Germinal center (tissue), 1 donor: ENCODE data around the gene TESK2.
"Not testable (repeated sequence)": the region's sequence is repeated elsewhere in the genome, so short reads cannot be mapped to it uniquely, and the experiment has no call there.

ENCODE experiments used
- DNase-seq: peaks from one replicate; pipeline ENCODE4 v3.0.0; 2012; ENCODE audit warnings: mixed read lengths, low spot score

Gene TESK2

DNA sequence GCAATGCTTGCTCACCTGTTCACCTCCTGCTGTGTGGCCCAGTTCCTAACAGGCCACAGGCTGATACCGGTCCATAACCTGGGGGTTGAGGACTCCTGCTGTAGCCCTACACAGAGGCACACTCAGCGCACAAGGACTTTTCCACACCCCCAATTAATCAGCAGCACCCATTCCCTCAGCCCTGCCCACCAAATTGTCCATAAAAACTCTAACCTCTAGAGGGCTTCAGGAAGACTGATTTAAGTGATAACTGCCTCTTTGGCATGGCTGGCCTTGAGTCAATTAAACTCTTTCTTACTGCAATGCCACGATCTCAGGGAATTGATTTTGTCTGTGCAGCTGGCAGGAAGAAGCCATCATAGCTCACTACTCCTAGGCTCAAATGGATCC, 79.5 kb downstream of the TESK2 start:
- no peak for DNase-seq

- DNase-seq: no peak
Observed at GRCh38 chr1:45410850-45411509, 80.0 kb downstream of the TESK2 start.

- no peak for DNase-seq
Observed at GRCh38 chr1:45409276-45409675, 81.7 kb downstream of the TESK2 start.

DNA sequence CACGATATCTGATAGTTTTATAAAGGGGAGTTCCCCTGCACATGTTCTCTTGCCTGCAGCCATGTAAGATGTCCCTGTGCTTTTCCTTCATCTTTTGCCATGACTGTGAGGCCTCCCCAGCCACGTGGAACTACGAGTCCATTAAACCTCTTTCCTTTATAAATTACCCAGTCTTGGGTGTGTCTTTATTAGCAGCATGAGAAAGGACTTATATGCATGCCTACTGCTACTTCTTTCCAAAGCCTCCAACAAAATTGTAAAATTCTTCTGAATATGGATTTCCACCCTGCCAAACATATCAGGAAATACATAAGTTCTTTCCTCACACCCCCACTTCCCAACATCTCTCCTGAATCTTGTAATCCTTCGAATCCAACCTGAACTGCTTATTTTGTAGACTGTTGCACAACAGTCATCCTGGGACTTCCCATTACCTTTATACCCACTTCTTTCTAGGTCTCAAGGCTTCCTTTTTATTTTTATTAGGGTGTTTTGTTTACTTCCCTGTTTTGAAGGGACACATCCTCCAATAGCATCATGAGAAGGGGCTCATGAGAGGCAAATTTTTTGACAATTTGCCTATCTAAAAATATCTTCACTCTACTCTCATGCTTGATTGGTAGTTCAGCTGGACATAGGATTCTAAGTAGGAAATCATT, 83.2 kb downstream of the TESK2 start:
- DNase-seq: no peak

DNA sequence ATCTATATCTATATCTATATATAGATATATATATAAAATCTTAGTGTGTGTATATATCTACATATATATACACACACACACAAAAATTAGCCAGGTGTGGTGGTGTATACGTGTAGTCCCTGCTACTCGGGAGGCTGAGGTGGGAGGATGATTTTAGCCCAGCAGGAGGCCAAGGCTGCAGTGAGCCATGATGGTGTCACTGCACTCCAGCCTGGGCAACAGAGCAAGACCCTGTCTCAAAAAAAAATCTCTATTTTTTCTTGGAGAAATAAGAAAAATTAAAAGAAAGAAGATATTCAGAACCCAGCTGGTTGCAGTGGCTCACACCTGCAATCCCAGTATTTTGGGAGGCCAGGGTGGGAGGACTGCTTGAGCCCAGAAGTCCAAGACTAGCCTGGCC, 85.3 kb downstream of the TESK2 start:
- no peak for DNase-seq

DNA sequence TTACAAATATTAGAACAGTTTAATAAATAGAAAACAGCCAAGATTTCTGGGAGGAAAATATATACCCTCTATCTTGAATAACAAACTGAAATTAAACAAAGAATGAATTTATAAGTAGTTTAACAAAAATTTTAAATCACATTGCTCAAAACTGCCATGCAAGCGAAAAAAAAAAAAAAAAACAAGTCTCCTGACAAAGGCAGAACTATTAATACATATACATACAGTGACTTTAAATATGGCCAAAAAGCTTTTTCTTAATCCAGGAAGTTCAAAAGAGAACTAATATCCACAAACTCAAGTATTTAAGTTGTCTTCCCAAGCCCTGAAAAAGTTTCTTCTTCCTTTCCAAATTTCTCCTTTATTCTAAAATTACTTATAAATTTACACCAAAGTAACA, 87.2 kb downstream of the TESK2 start:
- no peak for DNase-seq

DNA sequence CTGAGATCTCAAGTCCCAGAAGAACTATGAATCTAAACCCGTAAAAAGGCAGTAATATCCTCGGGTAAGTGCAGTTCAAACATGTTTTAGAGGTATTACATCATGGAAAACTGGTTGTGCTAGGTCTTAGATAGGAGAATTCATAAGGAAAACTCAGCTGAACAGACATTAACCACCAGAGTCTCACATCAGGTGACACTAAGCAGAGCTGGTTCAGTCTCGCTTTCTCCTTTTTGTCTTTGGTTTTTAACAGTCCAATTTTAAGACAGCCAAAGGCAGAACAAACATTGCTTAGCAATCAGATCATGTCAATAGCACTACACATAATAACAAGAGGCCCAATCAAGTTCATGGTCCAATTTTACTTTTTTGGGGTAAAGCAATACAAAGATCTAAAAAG, 87.7 kb downstream of the TESK2 start:
- no peak for DNase-seq

- no peak for DNase-seq
Observed at GRCh38 chr1:45401524-45401923, 89.4 kb downstream of the TESK2 start.

DNA sequence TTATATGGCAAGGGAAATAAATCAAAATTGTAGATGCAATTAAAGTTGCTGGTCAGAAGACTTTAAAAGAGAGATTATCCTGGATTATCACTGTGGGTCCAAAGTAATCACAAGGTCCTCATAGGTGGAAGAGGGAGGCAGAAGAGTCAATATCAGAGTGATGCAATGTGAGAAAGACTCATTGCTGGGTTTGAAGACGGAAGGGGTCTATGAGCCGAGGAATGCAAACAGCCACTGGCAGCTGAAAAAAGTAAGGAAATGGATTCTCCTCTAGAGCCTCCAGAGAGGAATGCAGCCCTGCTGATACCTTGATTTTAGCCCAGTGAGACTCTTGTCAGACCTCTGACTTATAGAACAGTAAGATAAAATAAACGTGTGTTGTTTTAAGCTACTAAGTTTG, 90.9 kb downstream of the TESK2 start:
- no peak for DNase-seq

GRCh38 chr1:45397285-45397684, 93.7 kb downstream of the TESK2 start:
- no peak for DNase-seq

- DNase-seq: no peak
Observed at GRCh38 chr1:45395582-45395981, 95.4 kb downstream of the TESK2 start.

DNA sequence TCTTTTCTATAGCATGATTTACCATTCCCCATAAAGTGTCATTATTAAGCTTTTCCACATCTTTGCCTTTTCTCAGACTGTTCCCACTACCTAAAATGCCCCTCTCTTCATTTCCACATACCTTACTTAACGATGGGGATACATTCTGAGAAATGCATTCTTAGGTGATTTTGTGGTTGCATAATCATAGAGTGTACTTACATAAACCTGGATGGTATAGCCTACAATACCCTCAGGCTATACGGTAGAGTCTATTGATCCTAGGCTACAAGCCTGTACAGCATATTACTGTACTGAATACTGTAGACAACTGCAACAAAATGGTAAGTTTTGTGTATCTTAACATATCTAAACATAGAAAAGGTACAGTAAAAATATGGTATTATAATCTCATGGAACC, 95.9 kb downstream of the TESK2 start:
- no peak for DNase-seq

DNA sequence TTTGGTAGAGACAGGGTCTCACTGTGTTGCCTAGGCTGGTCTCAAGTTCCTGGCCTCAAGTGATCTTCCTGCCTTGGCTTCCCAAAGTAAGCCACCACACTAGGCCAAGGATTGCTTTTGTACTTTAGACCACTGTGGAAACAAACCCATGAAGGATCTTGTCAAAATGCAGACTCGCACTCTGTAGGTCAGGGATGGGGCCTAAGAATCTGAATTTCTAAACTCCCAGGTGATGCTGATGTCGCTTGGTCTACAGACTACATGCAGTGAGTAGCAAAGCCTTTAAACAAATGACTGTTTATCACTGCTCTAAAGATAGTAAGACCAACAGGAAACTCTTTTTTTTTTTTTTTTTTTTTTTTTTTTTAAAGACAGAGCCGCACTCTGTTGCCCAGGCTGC, 96.6 kb downstream of the TESK2 start:
- peak; percentile 38 for DNase-seq

DNA sequence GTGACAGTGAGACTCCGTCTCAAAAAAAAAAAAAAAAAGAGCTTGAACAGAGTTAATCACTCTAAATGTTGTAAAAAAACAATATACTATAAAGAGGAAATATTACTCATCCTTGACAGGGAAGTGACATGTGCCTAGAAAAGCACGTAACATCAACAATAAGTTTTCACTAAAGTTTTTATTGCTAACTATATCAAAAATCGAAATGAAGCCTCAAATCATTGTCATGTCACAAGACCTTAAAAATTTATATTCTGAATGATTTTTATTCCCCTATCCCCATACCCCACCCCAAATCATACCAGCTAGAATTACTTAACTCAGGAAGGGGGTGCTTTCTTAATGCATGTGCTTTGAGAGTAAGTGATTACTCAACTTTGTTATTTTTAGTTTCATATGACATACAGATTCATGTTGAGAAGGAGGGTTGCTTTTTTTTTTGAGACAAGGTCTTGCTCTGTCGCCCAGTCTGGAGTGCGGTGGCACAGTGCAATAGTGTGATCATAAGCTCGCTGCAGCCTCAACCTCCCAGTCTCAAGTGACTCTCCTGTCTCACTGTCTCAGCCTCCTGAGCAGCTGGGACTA, 97.2 kb downstream of the TESK2 start:
- DNase-seq: peak; percentile 11

DNA sequence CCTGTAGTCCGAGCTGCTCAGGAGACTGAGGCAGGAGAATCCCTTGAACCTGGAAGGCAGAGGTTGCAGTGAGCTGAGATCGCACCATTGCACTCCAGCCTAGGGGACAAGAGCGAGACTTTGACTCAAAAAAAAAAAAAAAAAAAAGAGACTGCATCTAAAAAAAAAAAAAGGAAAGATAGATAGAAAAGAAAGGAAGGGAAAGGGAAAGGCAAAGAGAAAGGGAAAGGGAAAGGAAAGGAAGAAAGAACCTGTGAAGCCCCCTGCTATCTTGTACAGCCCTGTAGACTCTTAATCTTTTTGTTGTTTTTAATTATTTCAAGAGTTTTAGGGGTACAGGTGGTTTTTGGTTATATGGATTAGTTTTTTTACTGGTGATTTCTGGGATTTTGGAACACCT, 104.7 kb downstream of the TESK2 start:
- DNase-seq: no peak

DNA sequence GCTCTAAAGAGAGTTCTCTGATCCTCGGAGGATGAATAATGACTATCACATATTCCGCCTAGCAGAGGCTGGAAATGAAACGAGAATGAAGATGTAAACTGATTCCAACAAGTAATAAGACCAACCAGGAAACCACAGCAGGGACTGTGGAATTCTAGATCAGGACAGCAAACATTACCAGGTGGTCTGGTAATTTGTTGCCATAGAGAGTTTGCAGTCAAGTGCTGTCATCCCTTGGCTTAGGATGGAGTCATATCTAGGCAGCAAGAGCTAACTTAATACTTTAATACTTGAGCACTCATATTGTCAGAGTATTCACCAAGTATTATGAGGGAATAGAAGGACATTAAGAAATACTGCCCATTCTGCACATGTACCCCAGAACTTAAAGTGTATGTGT, 105.7 kb downstream of the TESK2 start:
- no peak for DNase-seq

DNA sequence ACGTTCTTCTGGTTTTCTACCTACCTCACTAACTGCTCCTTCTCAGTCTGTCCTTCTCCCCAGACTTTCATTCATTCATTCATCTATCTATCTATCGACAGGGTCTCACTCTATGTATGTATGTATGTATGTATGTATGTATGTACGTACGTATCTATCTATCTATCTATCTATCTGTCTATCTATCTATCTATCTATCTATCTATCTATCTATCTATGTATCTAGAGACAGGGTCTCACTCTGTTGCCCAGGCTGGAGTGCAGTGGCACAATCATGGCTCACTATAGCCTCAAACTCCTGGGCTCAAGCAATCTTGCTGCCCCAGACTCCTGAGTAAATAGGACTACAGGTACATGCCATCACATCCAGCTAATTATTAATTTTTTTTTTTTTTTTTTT, 106.8 kb downstream of the TESK2 start:
- DNase-seq: not testable (repeated sequence)

- no peak for DNase-seq
Observed at GRCh38 chr1:45383191-45383590, 107.8 kb downstream of the TESK2 start.

GRCh38 chr1:45381243-45381642, 109.7 kb downstream of the TESK2 start:
- DNase-seq: no peak

DNA sequence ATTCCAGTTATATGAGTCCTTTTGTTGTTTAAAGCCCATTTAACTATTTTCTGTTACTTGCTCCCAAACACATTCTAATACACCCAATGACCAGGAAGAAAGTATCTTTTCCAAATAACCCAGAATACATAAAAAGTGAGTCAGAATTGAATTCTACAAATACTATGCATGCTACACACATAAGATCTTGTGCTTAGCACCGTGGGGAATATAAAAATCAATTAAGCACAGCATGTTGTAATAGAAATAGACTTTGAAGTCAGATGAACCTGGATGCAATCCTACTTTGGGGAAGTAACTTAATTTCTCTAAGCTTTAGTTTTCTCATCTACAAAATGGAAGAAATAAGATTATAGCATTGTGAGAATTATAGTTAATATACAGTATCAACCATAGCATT, 110.2 kb downstream of the TESK2 start:
- no peak for DNase-seq

- no peak for DNase-seq
Observed at GRCh38 chr1:45380125-45380524, 110.8 kb downstream of the TESK2 start.

GRCh38 chr1:45379524-45379923, 111.4 kb downstream of the TESK2 start:
- DNase-seq: no peak

DNA sequence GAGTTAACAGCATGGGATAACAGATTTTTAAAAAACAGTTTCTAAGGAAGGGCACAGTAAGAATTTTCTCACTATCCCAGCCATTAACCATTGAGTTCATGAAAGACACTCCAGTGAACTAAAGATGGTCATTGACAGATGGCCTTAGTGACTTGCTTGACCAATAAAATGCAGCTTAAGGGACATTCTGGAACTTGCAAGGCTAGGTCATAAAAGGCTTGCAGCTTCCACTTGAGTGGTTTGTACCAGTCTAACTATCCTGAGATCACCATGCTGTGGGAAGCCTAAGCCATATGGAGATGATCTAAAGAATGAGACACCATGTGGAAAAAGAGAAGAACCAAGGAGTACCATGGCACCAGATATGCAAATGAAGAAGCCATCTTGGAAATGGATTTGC, 112.8 kb downstream of the TESK2 start:
- no peak for DNase-seq
